ENCODE results near the gene C1orf116. TPM values are rescaled to one million over a fixed set of nuclear protein-coding genes. Genes with fewer than 3 reads are reported as not detected.

C1orf116 gene
- total RNA-seq, 4 donors from 2014 or later = 0.62 TPM; not detected in 3

DNA sequence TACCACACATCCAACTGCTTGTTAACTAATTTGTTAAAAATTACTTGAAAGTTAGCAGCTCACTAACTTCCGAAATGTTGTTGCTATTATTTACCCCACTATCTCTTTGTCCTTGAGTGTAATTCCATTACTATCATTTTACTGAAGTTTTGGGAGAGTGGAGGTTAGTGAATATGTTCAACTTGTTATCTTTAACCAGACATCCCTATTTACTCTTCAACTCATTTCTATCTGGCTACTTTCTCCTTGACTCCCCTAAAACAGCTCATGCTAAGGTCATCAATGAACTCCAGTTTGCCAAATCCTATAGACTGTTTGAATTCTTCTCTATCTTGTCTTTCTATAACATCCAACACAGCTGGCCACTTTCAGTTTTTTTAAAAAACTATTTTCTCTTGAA lies 4.3 kb upstream of the C1orf116 start:
- no peak overlapping the region for H3K27ac ChIP-seq
- H3K27me3 ChIP-seq = no peaks in the 10 kb centered on the region
- TF ChIP-seq POLR2A (IDR thresholded peaks at IDR 0.05) = no peak
- TF ChIP-seq, protein P1, sequence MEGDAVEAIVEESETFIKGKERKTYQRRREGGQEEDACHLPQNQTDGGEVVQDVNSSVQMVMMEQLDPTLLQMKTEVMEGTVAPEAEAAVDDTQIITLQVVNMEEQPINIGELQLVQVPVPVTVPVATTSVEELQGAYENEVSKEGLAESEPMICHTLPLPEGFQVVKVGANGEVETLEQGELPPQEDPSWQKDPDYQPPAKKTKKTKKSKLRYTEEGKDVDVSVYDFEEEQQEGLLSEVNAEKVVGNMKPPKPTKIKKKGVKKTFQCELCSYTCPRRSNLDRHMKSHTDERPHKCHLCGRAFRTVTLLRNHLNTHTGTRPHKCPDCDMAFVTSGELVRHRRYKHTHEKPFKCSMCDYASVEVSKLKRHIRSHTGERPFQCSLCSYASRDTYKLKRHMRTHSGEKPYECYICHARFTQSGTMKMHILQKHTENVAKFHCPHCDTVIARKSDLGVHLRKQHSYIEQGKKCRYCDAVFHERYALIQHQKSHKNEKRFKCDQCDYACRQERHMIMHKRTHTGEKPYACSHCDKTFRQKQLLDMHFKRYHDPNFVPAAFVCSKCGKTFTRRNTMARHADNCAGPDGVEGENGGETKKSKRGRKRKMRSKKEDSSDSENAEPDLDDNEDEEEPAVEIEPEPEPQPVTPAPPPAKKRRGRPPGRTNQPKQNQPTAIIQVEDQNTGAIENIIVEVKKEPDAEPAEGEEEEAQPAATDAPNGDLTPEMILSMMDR (IDR thresholded peaks at IDR 0.05) = no peak
- H3K4me3 ChIP-seq = no peak overlapping the region
- intact Hi-C loops (cut with DNase I; ENCODE audit: low total_unique reads) = no loop called here
- DNase-seq = no peak
- no peaks in the 10 kb centered on the region for H3K36me3 ChIP-seq
- no peaks in the 10 kb centered on the region for H3K9me3 ChIP-seq
- H3K4me1 ChIP-seq = no peaks in the 10 kb centered on the region

DNA sequence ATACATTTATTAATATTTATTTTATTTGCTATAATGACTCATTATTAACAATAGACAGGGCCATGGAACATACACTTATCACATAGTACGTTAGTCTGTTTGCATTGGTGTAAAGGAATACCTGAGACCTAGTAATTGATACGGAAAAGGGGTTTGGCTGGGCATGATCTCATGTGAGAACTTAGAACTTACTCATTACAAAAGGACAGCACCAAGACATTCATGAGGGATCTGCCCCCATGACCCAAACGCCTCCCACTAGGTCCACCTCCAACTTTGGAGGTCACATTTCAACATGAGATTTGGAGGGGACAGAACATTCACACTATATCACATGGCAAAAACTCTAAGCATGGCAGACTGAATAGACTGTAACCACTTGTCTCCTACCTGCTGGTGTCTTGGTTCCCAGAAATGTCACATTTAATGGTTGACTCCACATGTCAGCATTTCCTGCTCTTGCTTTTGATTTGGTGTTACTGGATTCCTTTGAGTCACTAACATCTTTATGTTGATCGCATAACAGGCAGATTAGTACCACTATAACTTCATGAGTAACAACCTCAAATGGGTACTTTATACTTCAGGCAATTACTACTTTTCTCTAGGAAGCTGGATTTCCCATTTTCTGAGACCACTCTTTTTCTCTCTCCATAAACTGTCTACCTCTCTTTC lies 3.5 kb upstream of the C1orf116 start:
- DNase-seq = no peak
- H3K4me1 ChIP-seq = no peaks in the 10 kb centered on the region
- H3K9me3 ChIP-seq = no peaks in the 10 kb centered on the region
- intact Hi-C loops (cut with DNase I; ENCODE audit: low total_unique reads) = no loop called here
- no peaks in the 10 kb centered on the region for H3K27me3 ChIP-seq
- TF ChIP-seq, protein P1 (IDR thresholded peaks at IDR 0.05) = no peak
- no peak for TF ChIP-seq POLR2A (IDR thresholded peaks at IDR 0.05)
- no peaks in the 10 kb centered on the region for H3K36me3 ChIP-seq
- H3K27ac ChIP-seq = no peak overlapping the region
- H3K4me3 ChIP-seq = no peak overlapping the region

DNA sequence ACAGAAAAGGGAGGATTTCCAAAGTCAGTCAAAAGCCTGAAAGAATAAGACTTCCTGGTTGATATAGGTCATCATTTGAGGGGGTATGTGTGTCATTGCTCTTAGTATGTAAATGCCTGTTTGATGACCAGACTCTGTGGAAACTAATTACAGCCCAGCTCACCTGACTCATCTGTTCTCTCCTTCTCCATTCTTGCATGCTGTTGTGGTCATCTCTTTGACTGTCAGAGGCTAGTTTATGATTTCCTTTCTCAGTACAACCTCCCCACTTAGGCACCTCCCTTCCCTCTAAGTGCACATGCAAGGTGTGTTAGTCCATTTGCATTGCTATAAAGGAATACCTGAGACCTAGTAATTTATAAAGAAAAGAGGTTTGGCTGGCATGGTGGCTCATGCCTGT lies 2.4 kb upstream of the C1orf116 start:
- no peaks in the 10 kb centered on the region for H3K36me3 ChIP-seq
- H3K4me1 ChIP-seq = no peaks in the 10 kb centered on the region
- H3K9me3 ChIP-seq = no peaks in the 10 kb centered on the region
- no peak overlapping the region for H3K4me3 ChIP-seq
- TF ChIP-seq POLR2A (IDR thresholded peaks at IDR 0.05) = no peak
- TF ChIP-seq, protein P1 (IDR thresholded peaks at IDR 0.05) = no peak
- no peak overlapping the region for H3K27ac ChIP-seq
- intact Hi-C loops (cut with DNase I; ENCODE audit: low total_unique reads) = no loop called here
- DNase-seq = no peak
- no peaks in the 10 kb centered on the region for H3K27me3 ChIP-seq

DNA sequence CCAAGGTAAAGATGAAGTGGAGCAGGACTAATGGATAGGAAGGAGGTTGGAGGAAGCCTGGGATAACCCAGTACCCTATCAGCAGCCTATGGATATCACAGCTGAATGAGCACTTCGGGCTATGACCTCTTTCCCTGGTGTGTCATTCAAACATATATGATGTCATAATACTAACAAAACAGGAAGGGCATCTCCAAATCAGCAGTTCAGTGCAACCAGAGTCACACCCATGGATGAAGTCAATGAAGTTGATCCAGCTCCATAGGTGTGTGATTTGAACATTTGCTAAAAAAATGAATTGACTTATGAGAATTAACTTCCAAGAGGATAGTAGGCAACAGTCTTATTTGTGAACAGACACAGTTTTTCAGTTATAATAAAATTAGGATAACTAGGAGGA lies 1.7 kb upstream of the C1orf116 start:
- H3K27me3 ChIP-seq = no peaks in the 10 kb centered on the region
- H3K4me3 ChIP-seq = no peak overlapping the region
- TF ChIP-seq POLR2A (IDR thresholded peaks at IDR 0.05) = no peak
- TF ChIP-seq, protein P1 (IDR thresholded peaks at IDR 0.05) = no peak
- H3K9me3 ChIP-seq = no peaks in the 10 kb centered on the region
- DNase-seq = no peak
- H3K4me1 ChIP-seq = no peaks in the 10 kb centered on the region
- H3K36me3 ChIP-seq = no peaks in the 10 kb centered on the region
- intact Hi-C loops (cut with DNase I; ENCODE audit: low total_unique reads) = no loop called here
- no peak overlapping the region for H3K27ac ChIP-seq

DNA sequence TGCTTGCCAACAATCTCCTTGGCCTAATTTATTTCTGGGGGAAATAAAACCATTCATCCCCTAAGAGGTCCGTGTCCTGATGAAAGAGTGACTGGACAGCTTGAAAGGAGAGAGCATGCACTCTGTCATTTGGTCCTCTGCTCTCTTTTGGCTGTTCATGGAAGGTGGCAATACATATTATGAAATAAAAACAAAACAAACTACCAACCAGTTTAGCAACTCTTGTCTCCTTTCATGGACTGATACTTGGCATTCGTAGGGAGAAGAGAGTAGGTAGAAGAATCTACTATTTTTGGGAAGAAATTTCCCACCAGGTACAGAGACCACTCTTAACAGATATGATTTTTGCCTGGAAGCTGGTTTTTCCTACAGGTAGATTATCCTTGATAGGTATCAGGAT lies 746 bp upstream of the C1orf116 start:
- H3K4me3 ChIP-seq = no peak overlapping the region
- no peaks in the 10 kb centered on the region for H3K27me3 ChIP-seq
- H3K36me3 ChIP-seq = no peaks in the 10 kb centered on the region
- TF ChIP-seq POLR2A (IDR thresholded peaks at IDR 0.05) = no peak
- TF ChIP-seq, protein P1 (IDR thresholded peaks at IDR 0.05) = no peak
- DNase-seq = no peak
- H3K4me1 ChIP-seq = no peaks in the 10 kb centered on the region
- no peak overlapping the region for H3K27ac ChIP-seq
- intact Hi-C loops (cut with DNase I; ENCODE audit: low total_unique reads) = no loop called here
- no peaks in the 10 kb centered on the region for H3K9me3 ChIP-seq
